Heart left ventricle (tissue), 13 donors: Measurements from ENCODE around the gene CNR2.

ENCODE experiments used
- CTCF ChIP-seq, 12 donors: fragments of 200-600 bp; sonication (generic) in 4 of 12; IDR thresholded peaks; one replicate each; pipeline versions ENCODE4 v1.5.0 to v1.8.0; 2018 to 2022; ENCODE audit warnings: antibody characterized with exemption in 12 of 12, mild to moderate bottlenecking in 5 of 12
- POLR2A ChIP-seq, 2 donors: fragments of 450-650 bp; IDR thresholded peaks; one replicate each; pipeline ENCODE4 v1.6.1; 2017; ENCODE audit warnings: antibody characterized with exemption in 2 of 2, mild to moderate bottlenecking in 2 of 2, moderate library complexity in 2 of 2
- donor health status: ischemic (EF 13 %, LVEDD 7.1; RV severe dilation, severe dysfunction).
- donor health status: DM: no; HTN: yes; CAD: no.
- donor health status: DM: no; HTN: no; CAD: no.
- donor health status: ischemic (EF 25% LVEDD 6.9; RV normal size, moderate dysfunction).
- donor health status: ischemic (EF 25% LVEDD 5.7; RV mildly dilated, moderate dysfunction).
- donor health status: ischemic (EF 35%, LVEDD 5.7; RV mildly dilated, moderate dysfunction).
- donor health status: nonischemic (EF 11% LVEDD 7.7; RV severe dilation, severe dysfunction).
- donor health status: DM: yes; HTN: yes; CAD: no.
- donor health status: PGD.
- donor health status: ischemic (EF 29% LVEDD 5.4; RV normal size, mild dysfunction).
- donor health status: nonischemic (EF 23%, LVEDD 6.1; RV moderate dilation, normal function).

GRCh38 chr1:23947366-23947765 lies 34.2 kb upstream of the CNR2 start:
- TF ChIP-seq POLR2A (IDR thresholded peaks at IDR 0.05) (no peak), CTCF (IDR thresholded peaks at IDR 0.05) (no peak)
